Naive thymus-derived CD4-positive, alpha-beta T cell (primary cell): ENCODE measurements around the gene LIX1L. TPM values are rescaled to one million over a fixed set of nuclear protein-coding genes. Genes with fewer than 3 reads are reported as not detected.
"Not testable (repeated sequence)": the region's sequence is repeated elsewhere in the genome, so short reads cannot be mapped to it uniquely, and the experiment has no call there.

Experiments used
- ATAC-seq: fragments of 150-1000 bp; cut with Tn5 transposase; 2 replicates; pipeline ENCODE4 v1.10.0; 2021; ENCODE audit warnings: mild to moderate bottlenecking, moderate library complexity
- CTCF ChIA-PET: fragments of 350-600 bp; sonication (Branson Sonifier 250); formaldehyde crosslinking; loops from one replicate; lab custom pipeline; 2021; ENCODE audit warnings: antibody characterized with exemption; lab: Charles Lee
- POLR2A ChIA-PET: fragments of 350-600 bp; sonication (Branson Sonifier 250); formaldehyde crosslinking; loops from one replicate; lab custom pipeline; 2021; ENCODE audit warnings: antibody characterized with exemption, inconsistent platforms; lab: Charles Lee
- DNase-seq, 9 donors: peaks; one replicate each; pipeline versions ENCODE4 v3.0.0 to v3.0.0-alpha.2; 2020 to 2022; ENCODE audit warnings: mixed read lengths in 1 of 9
- H3K27ac ChIP-seq: one replicate; pipeline ENCODE4 v1.7.0; 2013; ENCODE audit warnings: mild to moderate bottlenecking, low read depth, low read length, moderate library complexity
- H3K27me3 ChIP-seq, 2 donors: one replicate each; pipeline ENCODE4 v1.7.0; 2013; ENCODE audit warnings: low read length in 2 of 2, mild to moderate bottlenecking in 2 of 2, moderate library complexity in 2 of 2; ENCODE audit not compliant: control insufficient read depth in 2 of 2, insufficient read depth in 2 of 2
- H3K36me3 ChIP-seq, 3 experiments: 1 replicate in 2 of 3; 2 replicates in 1 of 3; pipeline ENCODE4 v1.7.0; 2013; ENCODE audit warnings: low read length in 3 of 3, mild to moderate bottlenecking in 3 of 3, moderate library complexity in 1 of 3; ENCODE audit not compliant: insufficient read depth in 3 of 3, control insufficient read depth in 2 of 3
- H3K4me1 ChIP-seq, 2 donors: one replicate each; pipeline ENCODE4 v1.7.0; 2013; ENCODE audit warnings: low read length in 2 of 2, mild to moderate bottlenecking in 2 of 2, moderate library complexity in 1 of 2; ENCODE audit not compliant: control insufficient read depth in 2 of 2, insufficient read depth in 2 of 2
- H3K4me3 ChIP-seq: 2 replicates; pipeline ENCODE4 v1.7.0; 2013; ENCODE audit warnings: mild to moderate bottlenecking, low read length
- H3K9me3 ChIP-seq, 3 experiments: 1 replicate in 2 of 3; 2 replicates in 1 of 3; pipeline ENCODE4 v1.7.0; 2013; ENCODE audit warnings: low read length in 3 of 3; ENCODE audit not compliant: control insufficient read depth in 2 of 3
- H3K27ac Mint-ChIP-seq, 9 donors: one replicate each; pipeline ENCODE4 v1.8.0; 2020 to 2022; ENCODE audit warnings: mixed read lengths in 9 of 9, mild to moderate bottlenecking in 8 of 9, moderate library complexity in 5 of 9, inconsistent platforms in 2 of 9
- H3K27me3 Mint-ChIP-seq, 5 donors: one replicate each; pipeline ENCODE4 v1.8.0; 2021 to 2022; ENCODE audit warnings: mixed read lengths in 5 of 5, mild to moderate bottlenecking in 1 of 5
- H3K36me3 Mint-ChIP-seq, 5 donors: one replicate each; pipeline ENCODE4 v1.8.0; 2020 to 2022; ENCODE audit warnings: mixed read lengths in 5 of 5, mild to moderate bottlenecking in 3 of 5, inconsistent platforms in 1 of 5
- H3K4me1 Mint-ChIP-seq, 7 donors: one replicate each; pipeline ENCODE4 v1.8.0; 2020 to 2022; ENCODE audit warnings: mixed read lengths in 7 of 7, mild to moderate bottlenecking in 3 of 7, inconsistent platforms in 1 of 7
- H3K4me3 Mint-ChIP-seq, 10 donors: one replicate each; pipeline ENCODE4 v1.8.0; 2020 to 2022; ENCODE audit warnings: mild to moderate bottlenecking in 10 of 10, mixed read lengths in 10 of 10, moderate library complexity in 6 of 10, inconsistent platforms in 2 of 10
- H3K9me3 Mint-ChIP-seq, 11 donors: one replicate each; pipeline ENCODE4 v1.8.0; 2020 to 2022; ENCODE audit warnings: mixed read lengths in 11 of 11, mild to moderate bottlenecking in 4 of 11, inconsistent platforms in 1 of 11, moderate library complexity in 1 of 11
- intact Hi-C, 2 donors: fragments of 100-400 bp; cut with micrococcal nuclease; formaldehyde crosslinking; loops; one replicate each; pipeline ENCODE4 v1.15.1; 2023
- polyA plus RNA-seq, 2 donors: library from polyadenylated mRNA; unstranded; fragments of 300-500 nt; fragmentation: Illumina TruSeq; gene quantifications; one replicate each; pipeline ENCODE4 v1.2.3, GENCODE V29; 2021
- total RNA-seq, 6 experiments: library from RNA in 5 of 6; stranded (reverse) in 5 of 6; gene quantifications; 1 replicate in 5 of 6; 2 replicates in 1 of 6; pipeline ENCODE4 v1.2.3 and lab custom pipeline; 2021 to 2026

LIX1L gene
- total and polyA plus RNA-seq, 7 experiments from 2014 or later: 29.3 to 59.2 (median 33.9) TPM

GRCh38 chr1:145935708-145936107 lies 22.1 kb downstream of the LIX1L start:
- H3K4me3 ChIP-seq: no peak overlapping the region

GRCh38 chr1:145932522-145933009 lies 25.3 kb downstream of the LIX1L start:
- H3K4me1 ChIP-seq: peaks cover 16 to 24% of the 10 kb centered on the region in 2 donors
- peak overlapping the region; percentile 30 for H3K4me3 ChIP-seq
- peak in 8 of 9 donors; percentile 20 to 44 (median 41) for DNase-seq
- Mint-ChIP-seq H3K27ac (peak overlapping the region; percentile 83 to 96 (median 93)), H3K4me1 (peaks cover 23 to 40% (median 29%) of the 10 kb centered on the region in 7 donors), H3K4me3 (peak overlapping the region; percentile 46 to 79 (median 66)), H3K36me3 (peaks cover 0 to 32% (median 13%) of the 10 kb centered on the region in 5 donors)
- not testable (repeated sequence) for H3K27me3 Mint-ChIP-seq, H3K9me3 ChIP-seq, H3K27me3 ChIP-seq, H3K9me3 Mint-ChIP-seq, ATAC-seq
- CTCF ChIA-PET: interaction anchor here (1.0 to 2.9 kb wide), 2 partner anchors 22 to 26 kb away, joined by 3 to 8 read pairs; partner anchors contain the start of gene LIX1L
- peaks cover 5 to 24% (median 9%) of the 10 kb centered on the region in 3 experiments for H3K36me3 ChIP-seq
- peak overlapping the region; percentile 70 for H3K27ac ChIP-seq
- POLR2A ChIA-PET: interaction anchor here (1.0 to 4.7 kb wide), 10 partner anchors 9 to 63 kb away, joined by 3 to 24 read pairs (median 6); partner anchors contain the start of genes ANKRD34A, LIX1L, POLR3GL and TXNIP
- intact Hi-C loops: loop anchor here in 1 of 2 donors (1.0 kb wide), 2 partner anchors 25 to 30 kb away; no protein-coding TSS in a partner anchor

More at GRCh38 chr1:145935708-145936107, 22.1 kb downstream of the LIX1L start:
- no peak for ATAC-seq
- Histone ChIP-seq H3K9me3 (no peaks in the 10 kb centered on the region), H3K27ac (no peak overlapping the region), H3K36me3 (peaks cover 5 to 32% (median 9%) of the 10 kb centered on the region in 3 experiments), H3K27me3 (no peaks in the 10 kb centered on the region), H3K4me1 (peaks cover 6 to 16% of the 10 kb centered on the region in 2 donors)
- Mint-ChIP-seq H3K36me3 (peaks cover 0 to 31% (median 13%) of the 10 kb centered on the region in 5 donors), H3K4me1 (peaks cover 19 to 31% (median 24%) of the 10 kb centered on the region in 7 donors), H3K27ac (peak overlapping the region in 6 of 9 donors; percentile 1 to 73 (median 20)), H3K4me3 (no peak overlapping the region), H3K9me3 (no peaks in the 10 kb centered on the region), H3K27me3 (no peaks in the 10 kb centered on the region)
- CTCF ChIA-PET: no interaction called here
- no peak for DNase-seq
- intact Hi-C loops: no loop called here
- POLR2A ChIA-PET: interaction anchor here (1.5 to 4.3 kb wide), 4 partner anchors 8 to 59 kb away, joined by 5 to 26 read pairs (median 10); partner anchors contain the start of genes ANKRD34A, LIX1L, POLR3GL and RBM8A

GRCh38 chr1:145927916-145928643 lies 29.7 kb downstream of the LIX1L start:
- H3K27me3 Mint-ChIP-seq: no peaks in the 10 kb centered on the region
- no peak for DNase-seq
- H3K27ac ChIP-seq: peak overlapping the region; percentile 100
- H3K4me1 Mint-ChIP-seq: peaks cover 19 to 34% (median 29%) of the 10 kb centered on the region in 7 donors
- no peaks in the 10 kb centered on the region for H3K9me3 ChIP-seq
- H3K36me3 Mint-ChIP-seq: peaks cover 0 to 11% (median 8%) of the 10 kb centered on the region in 5 donors
- H3K4me1 ChIP-seq: peaks cover 28 to 34% of the 10 kb centered on the region in 2 donors
- peak overlapping the region in 8 of 10 donors; percentile 8 to 86 (median 73) for H3K4me3 Mint-ChIP-seq
- peak overlapping the region; percentile 98 for H3K4me3 ChIP-seq
- H3K36me3 ChIP-seq: peaks cover 3 to 6% (median 5%) of the 10 kb centered on the region in 3 experiments
- no peak for ATAC-seq
- ChIA-PET CTCF (interaction anchor here (0.6 to 3.4 kb wide), 12 partner anchors 9 to 86 kb away, joined by 3 to 29 read pairs (median 4); partner anchors contain the start of genes ANKRD34A, LIX1L, PEX11B and POLR3GL), POLR2A (interaction anchor here (0.7 to 3.7 kb wide), 39 partner anchors 8 to 1677 kb away, joined by 3 to 137 read pairs (median 6); partner anchors contain the start of genes ANKRD34A, ANKRD35, LIX1L and NUDT17)
- no peaks in the 10 kb centered on the region for H3K27me3 ChIP-seq
- intact Hi-C loops: loop anchor here (1.0 to 2.0 kb wide), 12 partner anchors 10 to 109 kb away; partner anchors contain the start of genes PEX11B (in 2 of the 2), PIAS3 (in 2 of the 2), ANKRD34A (in 1 of the 2) and LIX1L (in 1 of the 2)
- H3K27ac Mint-ChIP-seq: peak overlapping the region in 4 of 9 donors; percentile 56 to 95 (median 94)
- H3K9me3 Mint-ChIP-seq: no peaks in the 10 kb centered on the region

- H3K9me3 ChIP-seq: no peaks in the 10 kb centered on the region
- ATAC-seq: peak; percentile 98
- ChIA-PET CTCF (interaction anchor here (0.6 to 3.4 kb wide), 12 partner anchors 8 to 103 kb away, joined by 3 to 29 read pairs (median 4); partner anchors contain the start of genes ANKRD34A, LIX1L, PEX11B and POLR3C), POLR2A (interaction anchor here (0.7 to 3.7 kb wide), 37 partner anchors 9 to 1678 kb away, joined by 3 to 137 read pairs (median 6); partner anchors contain the start of genes ANKRD34A, ANKRD35, LIX1L and NUDT17)
- H3K9me3 Mint-ChIP-seq: no peaks in the 10 kb centered on the region
- peak within 1 kb of the TSS; percentile 100 for H3K27ac ChIP-seq
- intact Hi-C loops: loop anchor here (1.0 to 2.0 kb wide), 12 partner anchors 9 to 110 kb away; partner anchors contain the start of genes PEX11B (in 2 of the 2), PIAS3 (in 2 of the 2), ANKRD34A (in 1 of the 2) and LIX1L (in 1 of the 2)
- H3K27ac Mint-ChIP-seq: peak within 1 kb of the TSS in 3 of 9 donors; percentile 56 to 95 (median 94)
- peaks cover 0 to 15% (median 7%) of the 10 kb centered on the region in 5 donors for H3K36me3 Mint-ChIP-seq
- H3K4me3 ChIP-seq: peak within 1 kb of the TSS; percentile 98
- H3K27me3 Mint-ChIP-seq: no peaks in the 10 kb centered on the region
- no peaks in the 10 kb centered on the region for H3K27me3 ChIP-seq
- DNase-seq: peak; percentile 70 to 98 (median 96)
- peak within 1 kb of the TSS in 4 of 10 donors; percentile 48 to 85 (median 75) for H3K4me3 Mint-ChIP-seq
- H3K4me1 Mint-ChIP-seq: peaks cover 11 to 33% (median 23%) of the 10 kb centered on the region in 7 donors
- H3K4me1 ChIP-seq: peaks cover 26 to 28% of the 10 kb centered on the region in 2 donors
- peaks cover 3 to 6% (median 5%) of the 10 kb centered on the region in 3 experiments for H3K36me3 ChIP-seq
Observed at GRCh38 chr1:145927063-145927886, 30.5 kb downstream of the LIX1L start, which contains the start of gene RBM8A. RBM8A (minus strand) TSS chr1:145927484; CDS start chr1:145927426, 58 bp downstream.

GRCh38 chr1:145926686-145927062 lies 31.1 kb downstream of the LIX1L start:
- no peaks in the 10 kb centered on the region for H3K9me3 ChIP-seq
- peaks cover 20 to 22% of the 10 kb centered on the region in 2 donors for H3K4me1 ChIP-seq
- H3K36me3 Mint-ChIP-seq: peaks cover 0 to 13% (median 6%) of the 10 kb centered on the region in 5 donors
- peaks cover 3 to 6% (median 5%) of the 10 kb centered on the region in 3 experiments for H3K36me3 ChIP-seq
- H3K27ac ChIP-seq: peak overlapping the region; percentile 100
- CTCF ChIA-PET: interaction anchor here (1.0 to 3.4 kb wide), 7 partner anchors 8 to 103 kb away, joined by 3 to 29 read pairs (median 5); partner anchors contain the start of genes ANKRD34A, LIX1L, PEX11B and POLR3C
- intact Hi-C loops: loop anchor here (1.0 to 2.0 kb wide), 12 partner anchors 8 to 111 kb away; partner anchors contain the start of genes PEX11B (in 2 of the 2), PIAS3 (in 2 of the 2), ANKRD34A (in 1 of the 2) and LIX1L (in 1 of the 2)
- H3K4me3 Mint-ChIP-seq: no peak overlapping the region
- no peaks in the 10 kb centered on the region for H3K27me3 ChIP-seq
- H3K4me1 Mint-ChIP-seq: peaks cover 8 to 27% (median 19%) of the 10 kb centered on the region in 7 donors
- no peak overlapping the region for H3K27ac Mint-ChIP-seq
- POLR2A ChIA-PET: interaction anchor here (1.1 to 3.7 kb wide), 23 partner anchors 9 to 111 kb away, joined by 3 to 137 read pairs (median 10); partner anchors contain the start of genes ANKRD34A, ANKRD35, LIX1L and NUDT17
- DNase-seq (no peak), ATAC-seq (no peak)
- H3K4me3 ChIP-seq: peak overlapping the region; percentile 98
- H3K27me3 Mint-ChIP-seq: no peaks in the 10 kb centered on the region
- no peaks in the 10 kb centered on the region for H3K9me3 Mint-ChIP-seq
